Fibroblast of mammary gland (primary cell): ENCODE measurements around the gene FAM72D.
"Not testable (repeated sequence)": the region's sequence is repeated elsewhere in the genome, so short reads cannot be mapped to it uniquely, and the experiment has no call there.

ENCODE experiments used
- DNase-seq: peaks from one replicate; pipeline ENCODE4 v3.0.0-alpha.2; 2010; ENCODE audit warnings: low read depth
- H3K4me3 ChIP-seq: 2 replicates; pipeline ENCODE4 v1.5.1; 2011; ENCODE audit warnings: low read depth, mild to moderate bottlenecking, low read length, moderate library complexity; ENCODE audit not compliant: control insufficient read depth

The FAM72D gene

GRCh38 chr1:145079737-145080136 lies 16.0 kb upstream of the FAM72D start:
- not testable (repeated sequence) for H3K4me3 ChIP-seq, DNase-seq

DNA sequence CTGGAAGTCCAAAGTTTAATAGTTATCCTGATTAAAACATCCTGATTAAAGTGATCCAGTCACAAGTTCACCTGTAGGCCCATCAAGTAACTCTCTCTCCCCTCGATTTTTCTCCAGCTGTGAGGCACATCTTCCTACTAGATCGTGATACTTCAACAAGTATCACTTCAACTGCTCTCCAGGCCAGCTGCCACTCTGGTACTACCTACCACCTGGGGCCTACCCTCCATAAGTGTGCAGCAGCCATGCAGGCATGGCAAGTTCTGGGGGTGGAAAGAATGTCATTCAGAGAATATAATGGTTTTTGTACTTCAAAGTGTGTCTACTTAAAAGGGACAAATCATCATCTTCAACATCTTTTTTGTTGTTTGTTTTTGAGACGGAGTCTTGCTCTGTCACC lies 15.6 kb upstream of the FAM72D start:
- H3K4me3 ChIP-seq, DNase-seq: not testable (repeated sequence)

DNA sequence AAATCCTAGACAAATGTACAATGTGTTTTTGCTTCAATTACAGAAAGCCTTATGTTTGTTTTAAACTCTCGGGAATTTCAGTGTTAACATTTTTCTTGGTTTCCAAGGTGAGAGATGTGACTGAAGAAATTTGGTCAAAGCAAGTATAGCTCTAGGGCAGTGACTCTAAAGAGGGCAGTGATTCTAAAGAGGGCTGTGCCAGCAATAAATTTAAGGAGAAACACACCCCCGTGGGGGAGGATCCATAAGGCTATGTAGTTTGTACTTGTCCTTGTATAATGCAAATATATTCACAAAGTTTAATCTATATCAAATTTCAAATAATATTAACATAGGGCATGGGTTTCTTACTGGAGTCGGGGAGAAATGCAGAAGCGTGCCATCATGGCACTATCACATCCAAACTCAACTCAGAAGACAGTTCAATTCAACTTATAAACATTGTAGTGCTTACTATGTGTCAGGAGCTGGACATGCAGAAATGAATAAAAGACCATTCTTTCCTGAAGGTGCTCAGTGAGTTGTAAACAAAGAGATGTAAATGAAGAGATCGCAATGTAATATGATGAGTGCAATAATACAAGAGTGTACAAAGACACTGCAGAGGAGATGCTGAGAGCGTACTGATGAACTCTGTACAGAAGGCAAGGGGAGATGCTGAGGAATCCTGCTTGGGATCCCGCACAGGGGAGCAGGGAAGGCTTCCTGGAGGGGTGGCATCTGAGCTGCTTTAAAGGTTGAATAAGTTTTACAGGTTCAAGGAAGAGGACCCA lies 13.1 kb upstream of the FAM72D start:
- not testable (repeated sequence) for H3K4me3 ChIP-seq, DNase-seq

DNA sequence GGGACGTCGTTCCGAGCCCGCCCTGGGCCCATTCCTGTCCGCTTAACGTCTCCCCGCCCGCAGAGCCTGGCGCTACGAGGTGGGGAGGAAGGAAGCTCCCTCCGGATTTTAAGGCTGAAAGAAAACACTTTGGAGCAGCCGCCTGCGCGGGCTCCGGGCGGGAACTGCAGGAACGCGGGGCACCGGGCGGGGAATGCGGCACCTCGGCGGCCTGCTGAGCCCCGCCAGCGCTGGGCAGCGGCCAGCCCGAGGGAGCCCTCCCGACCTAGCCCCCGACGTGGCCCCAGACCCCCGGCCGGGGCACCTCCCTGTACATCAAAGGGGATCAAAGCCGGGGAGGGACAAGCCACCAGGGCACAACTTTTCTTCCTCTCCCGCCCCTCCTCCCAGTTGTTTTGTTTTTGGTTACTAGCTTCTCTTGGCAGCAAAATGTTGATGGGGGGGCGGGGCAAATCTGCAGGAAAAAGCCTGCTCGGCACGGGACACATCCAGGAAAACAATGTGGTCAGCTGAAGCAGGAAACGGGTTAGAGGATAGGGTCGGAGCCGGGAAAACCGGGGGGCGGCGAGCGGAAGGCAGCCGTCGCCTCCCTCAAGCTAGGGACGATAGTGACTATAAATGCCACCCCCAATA lies 2.1 kb upstream of the FAM72D start:
- not testable (repeated sequence) for DNase-seq
- H3K4me3 ChIP-seq, result peak overlapping the region; percentile 6

- DNase-seq, result not testable (repeated sequence)
- peak overlapping the region; percentile 21 for H3K4me3 ChIP-seq
Observed at GRCh38 chr1:145094655-145095211, 1.0 kb upstream of the FAM72D start.

DNA sequence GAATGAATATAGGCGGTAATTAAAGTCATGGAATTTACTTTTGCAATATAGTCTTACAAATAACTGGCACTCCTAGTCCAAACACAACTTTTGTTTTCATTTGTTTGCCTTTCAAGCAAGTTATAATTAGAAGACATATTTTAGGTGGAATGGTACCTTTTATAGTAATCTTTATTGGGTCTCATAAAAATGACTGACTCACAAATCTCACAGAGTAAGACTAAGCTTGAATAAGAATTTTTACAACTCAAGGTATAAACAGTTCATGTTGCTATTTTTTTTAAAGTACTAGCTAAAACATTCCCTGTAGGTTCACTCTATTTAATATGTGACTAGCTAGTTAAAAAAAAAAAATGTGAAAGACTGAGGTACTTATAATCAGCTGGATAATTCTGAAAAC lies 6.0 kb downstream of the FAM72D start:
- DNase-seq, H3K4me3 ChIP-seq: not testable (repeated sequence)

GRCh38 chr1:145103294-145103693 lies 7.5 kb downstream of the FAM72D start:
- not testable (repeated sequence) for H3K4me3 ChIP-seq, DNase-seq

- DNase-seq, result not testable (repeated sequence)
Observed at GRCh38 chr1:145111674-145112073, 15.9 kb downstream of the FAM72D start.

DNA sequence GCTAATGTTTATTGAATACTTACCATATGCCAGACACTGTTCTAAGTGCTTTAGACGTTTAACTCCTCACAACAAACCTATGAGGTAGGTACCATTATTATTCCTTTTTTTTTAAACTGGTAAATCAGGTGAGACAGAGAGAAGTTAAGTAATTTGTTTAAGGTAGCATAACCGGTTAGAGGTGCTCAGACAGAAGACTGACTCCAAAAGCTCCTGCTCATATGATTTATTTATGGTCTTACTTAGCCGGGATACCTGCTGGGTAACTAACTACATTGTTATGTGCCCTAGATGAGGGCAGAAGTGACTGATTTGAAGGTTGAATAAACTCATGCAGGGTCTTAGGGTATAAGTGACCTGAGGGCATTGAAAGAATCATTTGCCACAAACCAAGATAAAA lies 16.9 kb downstream of the FAM72D start:
- not testable (repeated sequence) for DNase-seq, H3K4me3 ChIP-seq

More at GRCh38 chr1:145111674-145112073, 15.9 kb downstream of the FAM72D start:
- H3K4me3 ChIP-seq, result not testable (repeated sequence)

- not testable (repeated sequence) for H3K4me3 ChIP-seq, DNase-seq
Observed at GRCh38 chr1:145114560-145115057, 18.8 kb downstream of the FAM72D start.

- DNase-seq, H3K4me3 ChIP-seq: not testable (repeated sequence)
Observed at GRCh38 chr1:145115587-145116493, 20.1 kb downstream of the FAM72D start.

GRCh38 chr1:145119842-145120241 lies 24.1 kb downstream of the FAM72D start:
- not testable (repeated sequence) for DNase-seq, H3K4me3 ChIP-seq

- not testable (repeated sequence) for DNase-seq
Observed at GRCh38 chr1:145122344-145123061, 26.7 kb downstream of the FAM72D start.

DNA sequence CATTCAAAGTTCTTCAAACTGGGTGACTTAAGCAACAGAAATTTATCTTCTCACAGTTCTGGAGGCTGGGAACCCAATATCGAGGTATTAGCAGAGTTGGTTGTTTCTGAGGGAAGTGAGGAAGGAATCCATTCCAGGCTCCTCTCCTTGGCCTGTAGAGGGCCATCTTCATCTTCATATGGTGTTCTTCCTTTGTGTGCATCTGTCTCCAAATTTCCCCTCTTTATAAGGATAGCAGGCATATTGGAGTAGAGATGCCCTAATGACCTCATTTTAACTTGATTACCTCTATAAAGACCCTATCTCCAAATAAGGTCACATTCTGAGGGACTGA lies 27.3 kb downstream of the FAM72D start:
- H3K4me3 ChIP-seq, DNase-seq: not testable (repeated sequence)

More at GRCh38 chr1:145122344-145123061, 26.7 kb downstream of the FAM72D start:
- not testable (repeated sequence) for H3K4me3 ChIP-seq

GRCh38 chr1:145123992-145124641 lies 28.3 kb downstream of the FAM72D start:
- DNase-seq, H3K4me3 ChIP-seq: not testable (repeated sequence)

DNA sequence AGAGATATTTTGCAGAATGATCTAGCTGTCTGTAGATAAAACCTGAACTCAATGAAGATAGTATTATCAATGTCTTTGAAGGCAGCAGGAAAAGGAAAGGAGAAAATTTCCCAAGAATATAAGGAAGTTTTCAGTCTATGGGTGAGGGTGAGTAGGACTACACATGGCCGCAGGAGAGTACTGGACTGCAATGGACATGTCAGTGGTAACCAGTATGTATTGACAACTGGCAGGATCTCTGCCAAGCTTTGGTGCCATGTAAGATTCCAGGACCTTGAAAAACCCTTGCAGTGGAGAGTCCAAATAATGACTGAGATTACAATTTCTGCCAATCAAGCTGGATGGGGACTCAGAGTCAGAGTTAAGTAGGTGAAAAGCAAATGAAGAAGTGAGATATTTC lies 29.3 kb downstream of the FAM72D start:
- DNase-seq, H3K4me3 ChIP-seq: not testable (repeated sequence)

DNA sequence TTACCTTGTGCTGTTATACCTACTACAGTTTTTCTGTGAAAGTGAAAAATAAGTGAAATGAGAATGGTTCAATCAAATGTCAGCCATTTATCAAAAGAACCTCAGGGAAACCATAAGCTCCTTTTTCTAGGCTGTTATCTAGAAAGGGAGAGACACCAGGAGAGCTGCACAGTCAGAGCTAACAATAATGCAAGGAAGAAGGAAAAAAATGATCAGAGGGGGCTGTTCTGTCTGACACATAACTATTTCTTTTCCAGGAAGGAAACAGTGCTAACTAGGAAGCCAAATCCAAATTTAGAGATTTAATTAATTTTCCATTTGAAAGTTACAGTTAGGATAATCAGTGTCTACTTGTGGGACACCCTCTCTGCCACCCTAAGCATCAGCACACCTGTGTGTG lies 31.4 kb downstream of the FAM72D start:
- not testable (repeated sequence) for H3K4me3 ChIP-seq, DNase-seq
